Activated CD4-positive, alpha-beta T cell treated with anti-CD3 and anti-CD28 coated beads for 4 hours (primary cell): ENCODE measurements around the gene TMEM179.

Source experiments
- DNase-seq, 2 donors: peaks; one replicate each; pipeline ENCODE4 v3.0.0-alpha.2; 2020

Gene TMEM179

GRCh38 chr14:104598039-104598909 lies 6.3 kb downstream of the TMEM179 start:
- no peak for DNase-seq

- DNase-seq = no peak
Measured at GRCh38 chr14:104597576-104597975, 7.0 kb downstream of the TMEM179 start.

GRCh38 chr14:104596927-104597351 lies 7.6 kb downstream of the TMEM179 start:
- DNase-seq = no peak

GRCh38 chr14:104596451-104596918 lies 8.1 kb downstream of the TMEM179 start:
- DNase-seq = no peak

GRCh38 chr14:104595911-104596450 lies 8.6 kb downstream of the TMEM179 start:
- no peak for DNase-seq

GRCh38 chr14:104595116-104595675 lies 9.4 kb downstream of the TMEM179 start:
- no peak for DNase-seq

- DNase-seq = no peak
Measured at GRCh38 chr14:104594310-104595046, 10.1 kb downstream of the TMEM179 start.

- DNase-seq = no peak
Measured at GRCh38 chr14:104593710-104594136, 10.8 kb downstream of the TMEM179 start.

- no peak for DNase-seq
Measured at GRCh38 chr14:104593241-104593701, 11.3 kb downstream of the TMEM179 start.

GRCh38 chr14:104592785-104593184 lies 11.8 kb downstream of the TMEM179 start:
- no peak for DNase-seq

- DNase-seq = no peak
Measured at GRCh38 chr14:104592292-104592672, 12.3 kb downstream of the TMEM179 start.

GRCh38 chr14:104591506-104592291 lies 12.9 kb downstream of the TMEM179 start:
- DNase-seq = no peak

- no peak for DNase-seq
Measured at GRCh38 chr14:104591031-104591430, 13.5 kb downstream of the TMEM179 start.

GRCh38 chr14:104590240-104590965 lies 14.2 kb downstream of the TMEM179 start:
- no peak for DNase-seq

- no peak for DNase-seq
Measured at GRCh38 chr14:104589338-104590195, 15.0 kb downstream of the TMEM179 start.

- DNase-seq = no peak
Measured at GRCh38 chr14:104588066-104588857, 16.3 kb downstream of the TMEM179 start.

GRCh38 chr14:104587641-104588040 lies 16.9 kb downstream of the TMEM179 start:
- DNase-seq = no peak

- no peak for DNase-seq
Measured at GRCh38 chr14:104586832-104587620, 17.5 kb downstream of the TMEM179 start.
